ENCODE data around the gene TXLNB.
"Not testable (repeated sequence)": the region's sequence is repeated elsewhere in the genome, so short reads cannot be mapped to it uniquely, and the experiment has no call there.

The TXLNB gene

GRCh38 chr6:139234193-139234592 lies 57.6 kb downstream of the TXLNB start:
- not testable (repeated sequence) for DNase-seq (ENCODE audit: low spot score)

- DNase-seq (ENCODE audit: low spot score), result no peak
Observed at GRCh38 chr6:139231206-139231605, 60.6 kb downstream of the TXLNB start.

GRCh38 chr6:139230391-139230840 lies 61.4 kb downstream of the TXLNB start:
- DNase-seq (ENCODE audit: low spot score), result peak; percentile 20

GRCh38 chr6:139228387-139228786 lies 63.4 kb downstream of the TXLNB start:
- not testable (repeated sequence) for DNase-seq (ENCODE audit: low spot score)

- no peak for DNase-seq (ENCODE audit: low spot score)
Observed at GRCh38 chr6:139219746-139220145, 72.1 kb downstream of the TXLNB start.

GRCh38 chr6:139219271-139219729 lies 72.5 kb downstream of the TXLNB start:
- peak; percentile 91 for DNase-seq (ENCODE audit: low spot score)

GRCh38 chr6:139212460-139212859 lies 79.3 kb downstream of the TXLNB start:
- not testable (repeated sequence) for DNase-seq (ENCODE audit: low spot score)

GRCh38 chr6:139210766-139211165 lies 81.0 kb downstream of the TXLNB start:
- DNase-seq (ENCODE audit: low spot score), result not testable (repeated sequence)

GRCh38 chr6:139205843-139206242 lies 86.0 kb downstream of the TXLNB start:
- no peak for DNase-seq (ENCODE audit: low spot score)

- DNase-seq (ENCODE audit: low spot score), result no peak
Observed at GRCh38 chr6:139204978-139205377, 86.8 kb downstream of the TXLNB start.

- DNase-seq (ENCODE audit: low spot score), result no peak
Observed at GRCh38 chr6:139201378-139201777, 90.4 kb downstream of the TXLNB start.

- DNase-seq (ENCODE audit: low spot score), result no peak
Observed at GRCh38 chr6:139198529-139199288, 93.1 kb downstream of the TXLNB start.

- DNase-seq (ENCODE audit: low spot score), result no peak
Observed at GRCh38 chr6:139194740-139195139, 97.1 kb downstream of the TXLNB start.

Data from AG08395 (cell line).